ENCODE measurements around the gene SLFNL1.

SLFNL1 gene

DNA sequence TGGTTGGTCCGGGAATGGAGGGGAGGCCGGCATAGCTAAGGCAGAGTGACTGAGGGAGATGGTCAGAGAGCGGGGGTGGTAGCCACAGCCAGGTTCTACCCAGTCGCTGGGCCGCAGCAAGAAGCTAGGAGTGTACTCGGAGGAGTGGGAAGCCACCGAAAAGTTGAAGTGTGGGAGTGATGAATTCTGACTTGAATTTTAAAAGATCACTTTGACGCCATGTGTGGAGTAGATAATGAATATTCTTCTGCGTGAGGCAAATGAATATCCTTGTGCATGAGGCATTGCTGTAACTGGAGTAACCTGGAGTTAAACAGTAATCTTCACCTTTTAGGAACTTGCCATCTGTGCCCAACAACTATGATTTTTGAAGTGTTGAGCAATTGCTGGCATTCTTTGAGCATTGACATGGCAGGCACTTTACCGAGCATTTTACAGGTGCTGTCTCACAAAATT is 35.2 kb downstream of the SLFNL1 start:
- DNase-seq: no peak

DNA sequence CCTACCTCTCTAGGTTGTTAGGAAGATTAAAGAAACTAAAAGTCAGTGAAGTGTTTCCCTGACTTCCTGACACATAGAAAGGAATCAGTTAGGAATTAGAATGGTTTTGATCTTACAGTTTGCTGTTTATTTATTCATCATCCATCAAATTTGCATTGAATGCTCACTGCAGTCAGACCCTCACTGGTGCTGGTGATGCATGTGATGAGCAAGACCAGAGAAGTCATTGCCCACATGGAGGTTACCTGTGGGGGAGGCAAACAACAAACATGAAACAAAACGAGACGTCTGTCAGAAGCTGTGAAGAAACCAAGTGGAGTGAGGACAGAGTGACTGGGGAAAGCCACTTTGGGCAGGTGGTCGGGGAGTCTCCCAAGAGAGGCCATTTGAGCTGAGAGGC is 35.6 kb downstream of the SLFNL1 start:
- no peak for DNase-seq

DNA sequence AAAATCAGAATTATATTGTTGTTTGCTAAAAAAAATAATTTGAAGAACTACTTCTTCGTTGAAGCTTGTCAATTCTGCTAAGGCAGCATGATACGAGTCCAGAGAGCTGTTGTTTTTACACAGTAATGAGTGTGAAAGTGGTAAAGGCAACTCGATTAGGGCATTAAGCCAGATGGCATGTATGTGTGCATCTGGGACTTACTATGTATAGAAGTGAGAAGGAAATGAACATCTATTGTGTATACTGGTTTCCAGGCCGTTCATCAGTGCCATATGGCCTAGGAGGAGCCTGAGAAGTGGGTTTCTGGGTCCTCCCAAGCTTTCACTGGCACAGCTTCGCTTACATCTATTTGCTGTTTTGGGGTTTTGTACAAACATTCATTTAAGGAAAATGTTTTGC is 36.4 kb downstream of the SLFNL1 start:
- DNase-seq: no peak

DNA sequence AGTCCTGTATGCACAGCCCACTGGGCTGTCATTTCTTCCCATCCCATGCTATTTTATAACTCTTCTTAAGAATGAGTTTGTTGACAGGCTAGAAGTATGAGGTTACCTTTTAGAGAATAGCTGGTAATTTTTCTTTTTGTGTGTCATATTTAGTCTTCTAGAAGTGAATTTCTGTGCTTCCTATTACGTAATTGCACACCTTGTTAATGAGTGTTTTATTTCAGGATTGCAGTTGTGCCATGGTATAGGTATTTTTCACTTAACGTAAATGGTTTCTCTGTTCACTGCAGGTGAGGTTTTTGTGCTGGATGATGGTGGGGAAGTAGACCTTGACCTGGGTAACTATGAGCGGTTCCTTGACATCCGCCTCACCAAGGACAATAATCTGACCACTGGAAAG is 37.0 kb downstream of the SLFNL1 start:
- DNase-seq: no peak

DNA sequence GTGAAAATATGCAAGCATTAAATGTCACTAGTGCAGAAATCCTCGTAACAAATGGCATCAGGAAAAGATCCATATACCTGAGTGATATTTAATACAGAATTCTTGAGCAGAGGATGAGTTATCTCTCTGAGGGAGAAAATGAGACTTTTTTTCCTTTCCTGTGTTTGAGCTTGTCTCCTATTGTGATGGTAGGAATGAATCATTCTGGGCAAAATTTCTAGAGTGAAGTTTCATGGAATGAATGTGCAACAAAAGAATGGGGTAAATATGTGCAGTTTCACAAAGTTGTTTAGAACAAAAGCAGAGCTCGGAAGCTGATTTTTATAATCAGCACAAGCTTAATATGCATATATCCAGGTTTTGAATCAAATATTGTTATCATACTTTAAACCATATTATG is 37.5 kb downstream of the SLFNL1 start:
- no peak for DNase-seq

DNA sequence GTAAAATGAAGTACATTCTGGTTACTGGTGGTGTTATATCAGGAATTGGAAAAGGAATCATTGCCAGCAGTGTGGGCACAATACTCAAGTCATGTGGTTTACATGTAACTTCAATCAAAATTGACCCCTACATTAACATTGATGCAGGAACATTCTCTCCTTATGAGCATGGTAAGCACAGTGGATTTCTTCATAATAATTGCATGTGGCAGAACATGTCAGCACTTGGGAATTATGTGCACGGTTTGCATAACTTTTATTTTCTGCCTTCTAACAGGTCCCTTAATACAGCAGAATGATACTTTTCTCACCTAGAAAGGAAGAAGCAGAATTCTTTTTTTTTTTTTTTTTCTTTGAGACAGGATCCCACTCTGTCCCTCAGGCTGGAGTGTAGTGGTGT is 38.2 kb downstream of the SLFNL1 start:
- no peak for DNase-seq

DNA sequence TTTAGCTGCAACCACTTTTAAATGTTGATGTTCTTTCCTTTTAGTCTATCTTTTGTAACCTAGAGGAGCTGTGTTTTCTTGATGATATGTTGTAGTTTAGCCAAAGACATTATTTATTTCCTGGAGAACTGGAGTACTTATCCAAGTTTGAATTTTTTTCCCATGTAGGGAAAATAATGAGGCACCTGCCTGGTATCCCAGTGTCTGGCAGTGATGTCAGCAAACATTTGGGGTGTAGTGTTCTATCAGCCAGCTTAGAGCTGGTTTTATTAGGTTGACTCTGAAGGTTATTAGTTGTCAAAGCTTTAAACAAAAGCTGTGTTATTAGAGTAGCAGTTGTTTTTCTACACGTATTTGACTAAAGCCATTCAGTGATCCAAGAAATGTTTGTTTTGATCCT is 38.8 kb downstream of the SLFNL1 start:
- no peak for DNase-seq

DNA sequence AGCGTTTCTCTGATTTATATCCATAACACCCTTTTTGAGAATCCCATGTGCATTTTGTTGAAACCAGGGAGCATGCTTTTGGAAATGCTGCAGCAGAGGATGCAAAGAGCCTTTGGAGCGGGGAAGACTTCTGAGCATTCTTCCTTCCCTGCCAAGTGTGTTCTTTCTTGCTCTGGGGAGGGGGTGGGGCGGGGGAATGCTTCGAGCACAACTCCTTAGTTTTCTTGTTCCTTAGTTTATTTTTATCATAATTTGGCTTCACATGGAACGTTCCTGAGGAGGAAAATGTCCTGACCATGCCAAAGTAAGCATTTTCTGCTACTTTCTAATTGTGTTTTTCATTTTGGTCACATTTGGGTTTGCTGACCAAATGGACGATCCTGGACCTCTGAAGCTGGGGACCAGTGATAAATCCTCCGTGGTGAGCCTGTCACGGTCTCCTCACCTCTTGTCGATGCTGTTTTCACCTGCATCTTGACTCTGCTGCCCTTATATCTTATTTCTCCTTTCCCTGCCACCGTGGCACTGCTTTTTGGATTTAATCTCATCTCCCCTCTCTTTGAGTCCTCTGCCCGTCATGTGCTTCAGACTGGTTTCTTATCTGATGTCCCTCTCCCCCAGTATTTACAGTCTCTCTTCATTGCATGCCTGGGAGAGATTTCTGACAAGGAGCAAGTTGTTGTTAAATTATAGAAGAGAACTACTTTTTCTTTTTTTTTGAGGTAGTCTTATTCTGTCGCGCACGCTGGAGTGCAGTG is 39.7 kb downstream of the SLFNL1 start:
- no peak for DNase-seq

DNA sequence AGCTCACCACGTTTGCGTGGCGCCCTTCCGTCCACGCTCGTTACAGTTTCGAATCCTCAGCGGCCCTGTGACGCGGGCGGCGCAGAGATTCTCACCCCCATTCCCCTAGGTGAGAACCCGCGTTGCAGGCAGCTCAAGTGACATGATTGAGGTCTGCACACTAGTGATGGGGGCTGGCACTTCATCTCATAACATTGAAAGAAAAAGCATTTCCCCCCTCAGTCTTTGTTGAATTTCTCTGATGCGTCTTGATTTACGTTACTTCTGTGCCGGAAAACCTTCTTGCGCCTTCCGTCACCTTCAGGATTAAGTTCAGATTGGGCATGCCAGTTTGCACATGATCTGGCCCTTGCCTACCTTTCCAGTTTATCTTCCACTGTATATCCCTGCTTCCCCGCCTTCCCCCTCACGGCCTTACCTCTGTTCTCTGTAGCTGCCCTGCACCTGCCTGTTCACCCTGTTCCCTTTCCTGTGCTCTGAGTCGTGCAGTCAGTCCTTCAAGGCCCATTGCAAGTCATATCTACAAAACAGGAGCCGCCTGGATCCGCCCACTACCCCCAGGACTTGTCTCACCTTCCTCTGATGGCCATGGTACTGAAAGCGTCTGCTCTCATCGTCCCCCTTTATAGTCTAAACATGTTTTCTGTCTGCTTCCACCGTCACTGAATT is 40.9 kb downstream of the SLFNL1 start:
- no peak for DNase-seq

DNA sequence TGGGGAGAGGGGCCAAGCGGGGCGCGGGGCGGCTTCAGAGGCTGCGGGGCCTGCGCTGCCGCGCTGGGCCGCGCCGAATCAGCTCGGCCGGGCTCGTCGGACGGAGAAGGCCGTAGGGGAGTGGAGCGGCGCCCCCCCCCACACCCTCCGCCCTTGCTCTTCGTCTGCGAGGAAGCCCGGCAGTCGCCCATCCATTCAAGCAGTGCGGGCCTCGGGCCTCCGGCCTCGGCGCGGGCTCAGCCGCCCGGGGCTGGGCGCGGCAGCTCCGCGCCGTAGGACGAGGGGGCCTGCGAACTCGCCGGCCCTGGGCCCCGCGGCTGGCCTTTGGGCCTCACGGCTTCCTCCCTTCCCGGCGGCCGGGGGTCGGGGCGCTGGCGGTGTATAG is 41.5 kb downstream of the SLFNL1 start:
- no peak for DNase-seq

DNA sequence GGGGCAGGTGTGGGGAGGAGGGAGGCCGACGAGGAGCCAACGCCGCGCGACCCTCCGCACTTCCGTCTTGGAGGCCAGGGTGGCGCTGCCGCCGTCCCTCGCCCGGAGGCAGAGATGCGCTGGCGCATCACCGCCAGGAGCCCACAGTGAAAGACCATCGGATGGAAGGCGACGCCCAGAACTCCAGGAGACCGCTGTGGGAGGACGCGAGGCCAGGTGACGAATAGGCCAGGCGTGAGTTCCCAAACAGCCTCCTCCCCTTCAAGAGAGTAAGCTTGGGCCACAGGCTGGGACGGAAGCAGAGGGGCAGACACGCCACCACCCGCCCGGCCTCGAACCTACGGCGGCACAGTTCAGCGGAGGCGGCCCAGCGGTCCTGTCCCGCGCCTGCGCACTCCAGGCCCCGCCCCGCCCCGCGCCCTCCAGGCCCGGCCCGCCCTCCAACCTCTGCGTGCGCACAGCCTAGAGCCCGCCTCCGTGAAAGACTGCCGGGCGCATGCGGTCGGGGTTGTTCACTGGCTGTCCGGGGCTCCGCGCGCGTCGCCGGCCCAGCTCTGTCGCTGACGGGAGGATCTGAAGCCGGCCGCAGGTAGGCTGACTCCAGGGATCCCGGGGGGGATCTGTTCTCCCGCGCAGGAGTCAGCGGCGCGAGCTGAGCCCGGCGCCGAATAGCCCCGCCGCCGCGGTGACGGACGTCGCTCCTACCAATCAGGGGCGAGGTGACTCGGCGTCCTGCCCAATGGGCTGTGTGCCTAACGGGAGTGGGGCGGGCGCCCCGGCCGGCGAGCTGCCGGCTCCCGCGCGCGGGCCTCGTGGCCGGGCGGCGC is 42.1 kb downstream of the SLFNL1 start, which contains the start of gene CTPS1:
TSS of gene CTPS1 (plus strand) at position 456 of the 827 bp plus-strand sequence. CDS start 3,595 bp downstream, outside the sequence.
- peak; percentile 95 for DNase-seq

DNA sequence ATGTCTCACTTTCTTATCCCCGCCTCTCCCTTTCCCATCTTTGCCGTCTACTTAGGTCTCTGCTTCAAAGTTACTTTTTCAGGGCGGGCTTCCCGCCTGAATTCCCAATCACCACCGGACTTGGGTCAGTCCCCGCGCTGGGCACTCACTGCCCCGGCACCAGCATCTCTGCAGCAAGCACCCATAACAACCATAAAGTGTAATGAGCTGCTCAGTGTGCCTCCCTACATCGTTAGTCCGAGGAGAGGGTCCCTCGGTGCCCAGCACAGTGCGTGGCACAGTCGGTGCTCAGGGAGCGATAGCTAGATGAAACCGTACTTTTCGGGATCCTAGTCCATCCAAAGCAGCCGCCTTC is 42.7 kb downstream of the SLFNL1 start:
- DNase-seq: no peak

DNA sequence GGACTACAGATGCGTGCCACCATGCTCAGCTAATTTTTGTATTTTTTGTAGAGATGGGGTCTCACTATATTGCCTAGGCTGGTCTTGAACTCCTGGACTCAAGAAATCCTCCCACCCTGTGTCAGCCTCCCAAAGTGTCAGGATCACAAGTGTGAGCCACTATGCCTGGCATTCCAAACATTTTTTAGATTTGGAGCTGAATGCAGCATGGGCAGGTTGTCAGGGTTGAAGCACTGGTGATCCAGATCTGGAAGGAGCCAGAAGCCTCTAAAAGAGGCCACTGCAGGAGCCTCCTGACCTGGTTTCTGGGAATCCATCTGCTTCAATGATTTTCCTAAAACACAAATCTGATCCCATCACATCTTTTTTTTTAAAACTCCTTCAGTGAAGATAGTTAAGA is 43.8 kb downstream of the SLFNL1 start:
- peak; percentile 68 for DNase-seq

DNA sequence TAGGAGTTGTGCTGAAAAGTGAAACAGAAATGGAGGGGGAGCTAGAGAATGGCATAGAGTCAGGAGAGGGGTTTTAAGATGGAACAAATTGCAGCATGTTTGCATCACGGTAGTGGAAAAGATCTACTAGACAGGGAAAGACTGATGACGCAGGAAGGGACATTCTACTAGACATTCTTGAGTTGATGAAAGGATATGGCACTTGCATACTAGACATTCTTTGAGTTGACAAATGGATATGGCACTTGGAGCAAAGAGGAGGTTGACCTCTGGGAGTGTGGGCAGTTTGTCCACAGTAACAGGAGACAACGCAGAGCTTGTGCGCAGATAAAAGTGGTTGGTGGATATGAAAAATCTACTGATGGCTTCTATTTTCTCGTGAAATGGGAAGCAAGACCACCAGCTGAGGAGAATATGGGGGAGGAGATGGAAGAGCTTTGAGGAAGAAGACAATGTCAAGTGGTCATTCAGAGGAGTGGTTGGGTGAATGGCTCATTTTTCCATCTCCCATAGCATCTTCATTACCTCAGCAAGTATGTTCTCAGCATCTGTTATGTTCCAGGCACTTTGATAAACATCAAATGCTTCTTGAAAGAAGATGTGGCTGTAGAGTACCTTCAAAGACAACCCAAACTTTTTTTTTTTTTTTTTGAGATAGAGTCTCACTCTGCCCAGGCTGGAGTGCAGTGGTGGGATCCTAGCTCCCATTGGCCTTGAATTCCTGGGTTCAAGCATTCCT is 44.4 kb downstream of the SLFNL1 start:
- DNase-seq: peak; percentile 89

DNA sequence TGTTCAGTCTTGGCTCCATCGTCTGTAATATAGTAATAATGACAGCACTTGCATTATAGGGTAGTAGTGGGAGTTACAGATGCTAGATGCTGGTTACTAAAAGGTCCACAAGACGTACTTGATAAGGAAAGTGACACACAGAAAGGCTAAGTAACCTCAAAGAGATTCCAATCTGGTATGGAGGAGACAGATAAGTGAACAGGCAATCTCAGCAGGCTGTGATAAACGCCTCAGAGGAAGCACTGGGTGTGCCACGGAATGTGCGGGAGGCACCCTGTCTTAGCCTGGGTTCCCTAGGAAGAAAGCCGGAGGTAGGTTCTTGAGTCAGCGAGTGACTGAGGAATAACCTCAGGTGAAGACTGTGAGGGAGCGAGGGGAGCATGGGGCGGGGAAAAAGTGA is 46.6 kb downstream of the SLFNL1 start:
- DNase-seq: no peak

DNA sequence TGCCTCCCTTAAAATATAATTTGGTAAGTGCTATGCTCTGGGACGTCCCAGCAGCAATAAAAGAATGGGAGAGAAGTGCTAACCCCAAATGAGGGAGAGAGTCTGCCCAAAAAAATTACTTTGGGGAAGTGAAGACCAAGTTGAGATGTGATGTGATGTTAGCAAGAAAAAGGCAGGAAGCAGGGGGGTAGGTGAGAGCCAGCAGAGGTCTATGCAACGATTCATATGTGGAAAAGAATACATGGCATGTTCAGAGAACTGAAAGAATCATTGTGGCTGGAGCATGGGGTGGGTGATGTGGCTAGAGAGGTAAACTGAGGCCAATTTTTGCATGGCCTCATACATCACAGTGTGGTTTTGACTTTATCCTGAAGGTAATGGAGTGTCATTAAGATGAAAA is 47.6 kb downstream of the SLFNL1 start:
- DNase-seq: no peak

DNA sequence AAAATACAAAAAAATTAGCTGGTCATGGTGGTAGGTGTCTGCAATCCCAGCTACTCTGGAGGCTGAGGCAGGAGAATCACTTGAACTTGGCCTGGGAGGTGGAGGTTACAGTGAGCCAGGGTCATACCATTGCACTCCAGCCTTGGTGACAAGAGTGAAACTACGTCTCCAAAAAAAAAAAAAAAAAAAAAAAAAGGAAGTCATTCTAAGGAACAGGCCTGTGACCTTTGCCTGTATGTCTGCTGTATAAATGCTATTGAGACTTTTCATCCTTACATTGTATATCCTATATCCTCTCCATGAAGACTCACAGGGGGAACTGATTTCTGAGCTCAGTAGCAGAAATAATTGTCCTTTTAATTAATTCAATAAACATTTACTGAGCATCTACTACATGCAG is 49.6 kb downstream of the SLFNL1 start:
- no peak for DNase-seq

DNA sequence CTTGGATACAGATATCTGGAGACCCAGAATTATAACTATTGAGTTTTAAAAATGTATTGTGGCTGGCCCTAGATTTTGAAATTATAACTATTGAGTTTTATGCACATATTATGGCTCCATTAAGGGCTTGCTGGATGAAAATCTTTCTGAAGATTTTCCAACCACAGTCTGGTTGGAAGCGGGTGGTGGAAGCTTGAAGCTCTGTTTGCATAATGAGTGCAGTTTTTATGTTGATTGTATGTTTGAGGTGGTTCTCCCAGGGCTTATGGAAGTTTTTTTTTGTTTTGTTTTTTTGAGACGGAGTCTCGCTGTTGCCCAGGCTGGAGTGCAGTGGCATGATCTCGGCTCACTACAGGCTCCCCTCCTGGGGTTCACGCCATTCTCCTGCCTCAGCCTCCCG is 52.1 kb downstream of the SLFNL1 start:
- DNase-seq: no peak

DNA sequence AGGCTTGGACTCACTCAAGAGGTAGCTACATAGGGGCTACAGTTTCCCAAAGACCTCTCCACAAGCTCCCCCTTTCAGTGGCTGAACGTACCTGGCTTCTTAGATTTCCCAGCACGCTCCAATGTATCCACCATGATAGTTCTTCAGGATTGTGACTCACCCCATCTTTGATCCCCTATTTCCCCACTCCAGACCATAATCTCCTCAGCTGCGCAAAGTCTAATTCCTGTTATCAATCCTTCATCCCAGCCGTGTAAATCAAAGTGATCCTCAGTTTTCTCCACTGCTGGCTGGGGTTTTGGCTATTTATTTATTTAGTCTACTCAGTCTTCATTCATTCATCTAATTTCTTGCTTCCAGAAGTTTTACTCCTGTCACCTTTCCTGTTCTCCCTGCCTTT is 55.1 kb downstream of the SLFNL1 start:
- DNase-seq: no peak

Data from fibroblast of skin of scalp (primary cell).